Posterior cingulate gyrus (tissue), 11 donors: Measurements from ENCODE around the gene GOSR1.
A peak's percentile ranks its signal among the peaks of the same experiment; 100 is the strongest.
"Not testable (repeated sequence)": the region's sequence is repeated elsewhere in the genome, so short reads cannot be mapped to it uniquely, and the experiment has no call there.

Source experiments
- DNase-seq, 10 donors: peaks; one replicate each; pipeline versions ENCODE4 v3.0.0 to v3.0.0-alpha.2; 2020 to 2021; ENCODE audit warnings: mixed read lengths in 3 of 10
- intact Hi-C: fragments of 100-400 bp; cut with DNase I; formaldehyde crosslinking; loops from one replicate; pipeline ENCODE4 v1.15.1; 2023

The GOSR1 gene

GRCh38 chr17:30503558-30503957, 26.4 kb downstream of the GOSR1 start:
- no peak for DNase-seq
- intact Hi-C loops = no loop called here

- intact Hi-C loops = no loop called here
- no peak for DNase-seq
Measured at GRCh38 chr17:30505868-30506417, 28.7 kb downstream of the GOSR1 start.

- intact Hi-C loops = no loop called here
- no peak for DNase-seq
Measured at GRCh38 chr17:30506481-30506880, 29.3 kb downstream of the GOSR1 start.

- intact Hi-C loops = no loop called here
Measured at GRCh38 chr17:30513346-30513745, 36.1 kb downstream of the GOSR1 start.

GRCh38 chr17:30514895-30515596, 37.8 kb downstream of the GOSR1 start:
- intact Hi-C loops = no loop called here

More at GRCh38 chr17:30513346-30513745, 36.1 kb downstream of the GOSR1 start:
- DNase-seq = no peak

GRCh38 chr17:30517786-30518185, 40.6 kb downstream of the GOSR1 start:
- intact Hi-C loops = no loop called here
- no peak for DNase-seq

More at GRCh38 chr17:30514895-30515596, 37.8 kb downstream of the GOSR1 start:
- DNase-seq = no peak

- DNase-seq = no peak
- intact Hi-C loops = no loop called here
Measured at GRCh38 chr17:30519166-30519565, 42.0 kb downstream of the GOSR1 start.

GRCh38 chr17:30519707-30520106, 42.5 kb downstream of the GOSR1 start:
- intact Hi-C loops = no loop called here
- no peak for DNase-seq

- intact Hi-C loops = no loop called here
- no peak for DNase-seq
Measured at GRCh38 chr17:30520436-30520835, 43.2 kb downstream of the GOSR1 start.

GRCh38 chr17:30520882-30521281, 43.7 kb downstream of the GOSR1 start:
- intact Hi-C loops = no loop called here
- no peak for DNase-seq

- intact Hi-C loops = no loop called here
- no peak for DNase-seq
Measured at GRCh38 chr17:30521766-30522165, 44.6 kb downstream of the GOSR1 start.

GRCh38 chr17:30523236-30523635, 46.0 kb downstream of the GOSR1 start:
- intact Hi-C loops = not testable (repeated sequence)
- peak in 2 of 10 donors; percentile 55 to 69 for DNase-seq

- no peak for DNase-seq
Measured at GRCh38 chr17:30524847-30525246, 47.6 kb downstream of the GOSR1 start.

GRCh38 chr17:30526401-30526800, 49.2 kb downstream of the GOSR1 start:
- intact Hi-C loops = no loop called here
- no peak for DNase-seq

More at GRCh38 chr17:30524847-30525246, 47.6 kb downstream of the GOSR1 start:
- intact Hi-C loops = no loop called here

- intact Hi-C loops, DNase-seq: not testable (repeated sequence)
Measured at GRCh38 chr17:30528701-30529100, 51.5 kb downstream of the GOSR1 start.

- intact Hi-C loops = no loop called here
- DNase-seq = no peak
Measured at GRCh38 chr17:30530346-30531025, 53.3 kb downstream of the GOSR1 start.

GRCh38 chr17:30532871-30533270, 55.7 kb downstream of the GOSR1 start:
- intact Hi-C loops = no loop called here
- no peak for DNase-seq

- DNase-seq = peak in 1 of 10 donors; percentile 47
- intact Hi-C loops = no loop called here
Measured at GRCh38 chr17:30534298-30534697, 57.1 kb downstream of the GOSR1 start.

GRCh38 chr17:30534938-30535921, 58.0 kb downstream of the GOSR1 start:
- peak in 1 of 10 donors; percentile 55 for DNase-seq
- intact Hi-C loops = no loop called here

- not testable (repeated sequence) for DNase-seq
Measured at GRCh38 chr17:30536846-30537245, 59.6 kb downstream of the GOSR1 start.

More at GRCh38 chr17:30536846-30537245, 59.6 kb downstream of the GOSR1 start:
- intact Hi-C loops = not testable (repeated sequence)
